ENCODE data around the gene NCOA7. TPM values are rescaled to one million over a fixed set of nuclear protein-coding genes. Genes with fewer than 3 reads are reported as not detected.
"Not testable (repeated sequence)": the region's sequence is repeated elsewhere in the genome, so short reads cannot be mapped to it uniquely, and the experiment has no call there.

The NCOA7 gene
- total and polyA plus RNA-seq, 8 donors: 1.2 to 131 (median 21.8) TPM

DNA sequence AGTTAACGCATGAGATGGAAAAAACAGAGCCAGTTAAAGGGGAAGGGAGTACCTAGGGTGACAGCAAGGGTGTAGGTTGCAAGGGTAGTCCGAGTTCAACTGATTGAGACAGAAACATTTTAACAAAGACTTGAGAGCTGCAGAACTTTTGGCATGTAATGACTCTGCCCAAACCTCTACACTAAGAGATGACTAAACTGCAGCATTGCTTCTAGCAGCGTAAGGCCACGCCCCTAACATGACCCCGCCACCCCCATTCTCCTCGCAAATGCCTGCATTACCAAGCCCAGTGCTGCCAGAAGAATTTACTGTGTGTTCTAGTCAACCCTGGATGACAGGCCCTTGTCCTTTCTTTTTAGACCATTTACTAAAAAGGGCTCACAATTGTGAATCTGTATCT, 159.5 kb downstream of the NCOA7 start:
- 83 to 92% (median 90%) methylated on average over 6 of the region's 6 CpGs for WGBS, 5 donors

DNA sequence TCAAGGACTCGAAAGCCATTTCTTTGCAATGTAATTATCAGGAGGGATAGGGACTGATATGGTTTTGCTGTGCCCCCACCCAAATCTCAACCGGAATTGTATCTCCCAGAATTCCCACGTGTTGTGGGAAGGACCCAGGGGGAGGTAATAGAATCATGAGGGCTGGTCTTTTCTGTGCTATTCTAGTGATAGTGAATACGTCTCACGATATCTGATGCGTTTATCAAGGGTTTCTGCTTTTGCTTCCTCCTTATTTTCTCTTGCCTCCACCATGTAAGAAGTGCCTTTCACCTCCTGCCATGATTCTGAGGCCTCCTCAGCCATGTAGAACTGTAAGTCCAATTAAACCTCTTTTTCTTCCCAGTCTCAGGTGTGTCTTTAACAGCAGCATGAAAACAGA, 160.0 kb downstream of the NCOA7 start:
- H3K27ac ChIP-seq; H3K9me3 ChIP-seq; intact Hi-C loops (cut with DNase I; ENCODE audit: low total_unique reads); H3K27me3 ChIP-seq; H3K36me3 ChIP-seq; H3K4me3 ChIP-seq; DNase-seq: not testable (repeated sequence)
- peaks cover under 1 to 24% (median 6%) of the 10 kb centered on the region in 4 donors for H3K4me1 ChIP-seq
- 88 to 93% (median 90%) methylated on average over 6 of the region's 6 CpGs for WGBS, 5 donors

More for the DNA sequence above, 159.5 kb downstream of the NCOA7 start:
- no peaks in the 10 kb centered on the region for H3K27me3 ChIP-seq
- DNase-seq: no peak
- peaks cover 5 to 27% (median 10%) of the 10 kb centered on the region in 4 donors for H3K4me1 ChIP-seq
- H3K9me3 ChIP-seq: no peaks in the 10 kb centered on the region
- no peak for TF ChIP-seq POLR2AphosphoS5 (IDR thresholded peaks at IDR 0.05)
- TF ChIP-seq EP300 (IDR thresholded peaks at IDR 0.05): no peak
- TF ChIP-seq POLR2A (IDR thresholded peaks at IDR 0.05): no peak
- TF ChIP-seq, protein P1, sequence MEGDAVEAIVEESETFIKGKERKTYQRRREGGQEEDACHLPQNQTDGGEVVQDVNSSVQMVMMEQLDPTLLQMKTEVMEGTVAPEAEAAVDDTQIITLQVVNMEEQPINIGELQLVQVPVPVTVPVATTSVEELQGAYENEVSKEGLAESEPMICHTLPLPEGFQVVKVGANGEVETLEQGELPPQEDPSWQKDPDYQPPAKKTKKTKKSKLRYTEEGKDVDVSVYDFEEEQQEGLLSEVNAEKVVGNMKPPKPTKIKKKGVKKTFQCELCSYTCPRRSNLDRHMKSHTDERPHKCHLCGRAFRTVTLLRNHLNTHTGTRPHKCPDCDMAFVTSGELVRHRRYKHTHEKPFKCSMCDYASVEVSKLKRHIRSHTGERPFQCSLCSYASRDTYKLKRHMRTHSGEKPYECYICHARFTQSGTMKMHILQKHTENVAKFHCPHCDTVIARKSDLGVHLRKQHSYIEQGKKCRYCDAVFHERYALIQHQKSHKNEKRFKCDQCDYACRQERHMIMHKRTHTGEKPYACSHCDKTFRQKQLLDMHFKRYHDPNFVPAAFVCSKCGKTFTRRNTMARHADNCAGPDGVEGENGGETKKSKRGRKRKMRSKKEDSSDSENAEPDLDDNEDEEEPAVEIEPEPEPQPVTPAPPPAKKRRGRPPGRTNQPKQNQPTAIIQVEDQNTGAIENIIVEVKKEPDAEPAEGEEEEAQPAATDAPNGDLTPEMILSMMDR (IDR thresholded peaks at IDR 0.05): no peak
- no peak overlapping the region for H3K4me3 ChIP-seq
- no peak overlapping the region for H3K27ac ChIP-seq
- intact Hi-C loops (cut with DNase I; ENCODE audit: low total_unique reads): no loop called here
- no peaks in the 10 kb centered on the region for H3K36me3 ChIP-seq

DNA sequence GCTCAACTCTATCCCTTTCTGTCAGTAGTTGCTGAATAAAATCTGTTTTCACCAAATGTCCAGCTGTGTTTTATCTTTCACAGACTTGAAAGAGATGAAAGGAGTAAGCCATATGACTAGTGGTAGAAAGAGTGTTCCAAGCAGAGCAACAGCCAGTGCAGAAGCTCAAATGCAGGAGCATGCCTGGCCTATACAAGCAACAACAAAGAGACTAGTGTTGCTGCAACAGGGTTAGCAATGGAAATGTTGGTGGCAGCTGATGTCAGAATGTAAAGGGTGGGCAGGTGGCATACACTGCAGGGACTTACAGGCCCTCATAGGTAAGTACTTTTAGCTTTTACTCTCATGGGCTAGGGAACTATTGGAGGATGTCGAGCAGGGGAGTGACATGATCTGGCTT, 160.6 kb downstream of the NCOA7 start:
- H3K9me3 ChIP-seq: no peaks in the 10 kb centered on the region
- peaks cover 0 to 24% (median 4%) of the 10 kb centered on the region in 4 donors for H3K4me1 ChIP-seq
- 88 to 100% (median 96%) methylated on average over 1 of the region's 1 CpG for WGBS, 5 donors
- DNase-seq: no peak
- intact Hi-C loops (cut with DNase I; ENCODE audit: low total_unique reads): no loop called here
- H3K27ac ChIP-seq: no peak overlapping the region
- no peak overlapping the region for H3K4me3 ChIP-seq
- H3K27me3 ChIP-seq: no peaks in the 10 kb centered on the region
- TF ChIP-seq EP300 (IDR thresholded peaks at IDR 0.05) (no peak), POLR2A (IDR thresholded peaks at IDR 0.05) (no peak), POLR2AphosphoS5 (IDR thresholded peaks at IDR 0.05) (no peak)
- TF ChIP-seq, protein P1 (IDR thresholded peaks at IDR 0.05): no peak
- no peaks in the 10 kb centered on the region for H3K36me3 ChIP-seq

DNA sequence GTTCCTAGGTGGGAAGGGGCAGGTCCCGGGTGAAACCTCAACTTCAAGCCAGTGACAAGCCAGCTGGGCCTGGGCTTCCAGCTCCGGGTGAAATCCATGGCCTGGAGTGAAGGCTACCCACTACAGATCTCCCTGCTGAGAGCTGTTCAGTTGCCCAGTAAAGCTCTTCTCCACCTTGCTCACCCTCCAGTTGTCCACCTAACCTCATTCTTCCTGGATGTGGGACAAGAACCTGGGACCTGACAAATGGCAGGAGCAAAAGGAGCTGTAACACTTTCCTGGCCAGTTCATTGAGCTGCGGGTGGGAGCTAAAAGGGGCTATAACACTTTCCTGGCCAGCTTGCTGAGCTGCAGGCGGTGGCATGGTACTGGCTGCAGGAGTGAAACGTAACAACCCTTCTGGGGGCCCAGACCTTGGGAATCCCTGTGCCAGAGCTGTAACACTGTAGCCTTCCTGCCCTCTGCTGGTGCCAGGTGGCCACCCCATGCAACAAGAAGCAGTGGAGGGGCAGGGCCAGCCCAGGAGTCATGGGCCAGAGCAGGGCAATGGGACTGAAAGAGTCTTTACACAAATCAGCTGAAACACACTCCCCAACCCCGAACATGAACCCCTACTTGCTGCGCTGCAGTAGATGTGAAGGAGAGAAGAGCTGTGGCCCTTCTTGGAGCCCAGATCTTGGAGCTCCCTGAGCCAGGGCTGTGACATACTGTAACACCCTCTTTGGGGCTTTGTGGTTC, 162.2 kb downstream of the NCOA7 start:
- TF ChIP-seq POLR2AphosphoS5 (IDR thresholded peaks at IDR 0.05): no peak
- TF ChIP-seq, protein P1 (IDR thresholded peaks at IDR 0.05): peak in 1 of 7 experiments; percentile 7
- no peak overlapping the region for H3K27ac ChIP-seq
- peaks cover 4 to 16% (median 9%) of the 10 kb centered on the region in 4 donors for H3K4me1 ChIP-seq
- no peaks in the 10 kb centered on the region for H3K9me3 ChIP-seq
- 85 to 94% (median 91%) methylated on average over 7 of the region's 7 CpGs for WGBS, 5 donors
- H3K27me3 ChIP-seq: no peaks in the 10 kb centered on the region
- H3K36me3 ChIP-seq: no peaks in the 10 kb centered on the region
- peak in 1 of 2 donors; percentile 35 for DNase-seq
- H3K4me3 ChIP-seq: no peak overlapping the region
- intact Hi-C loops (cut with DNase I; ENCODE audit: low total_unique reads): no loop called here

DNA sequence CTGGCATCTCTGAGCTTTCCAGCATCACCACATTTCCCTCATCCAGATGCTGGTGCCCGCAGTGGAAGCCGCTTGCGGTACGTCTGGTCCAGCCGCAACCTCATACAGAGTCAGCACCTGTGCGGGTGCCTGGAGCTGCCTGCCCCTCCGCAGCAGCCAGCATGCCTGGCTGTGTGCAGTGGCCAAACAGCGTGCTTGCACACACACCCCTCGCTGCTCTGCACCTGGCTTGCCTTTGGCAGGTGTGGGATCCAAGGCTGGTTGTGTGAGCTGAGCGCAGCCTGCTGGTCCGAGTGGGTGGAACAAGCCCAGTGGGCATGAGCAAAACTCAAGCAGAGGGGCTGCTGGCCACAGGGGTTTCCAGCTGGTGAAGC, 162.7 kb downstream of the NCOA7 start:
- H3K4me3 ChIP-seq: no peak overlapping the region
- peaks cover 9 to 19% (median 14%) of the 10 kb centered on the region in 4 donors for H3K4me1 ChIP-seq
- DNase-seq: peak; percentile 78 to 79
- peak in 1 of 3 donors; percentile 43 for TF ChIP-seq POLR2AphosphoS5 (IDR thresholded peaks at IDR 0.05)
- TF ChIP-seq EP300 (IDR thresholded peaks at IDR 0.05): no peak
- TF ChIP-seq, protein P1 (IDR thresholded peaks at IDR 0.05): peak in 4 of 7 experiments; percentile 21 to 74 (median 54)
- H3K9me3 ChIP-seq: no peaks in the 10 kb centered on the region
- WGBS, 5 donors: 55 to 63% (median 58%) methylated on average over 8 to 11 of the region's 11 CpGs
- no peak overlapping the region for H3K27ac ChIP-seq
- H3K36me3 ChIP-seq: no peaks in the 10 kb centered on the region
- no peaks in the 10 kb centered on the region for H3K27me3 ChIP-seq
- intact Hi-C loops (cut with DNase I; ENCODE audit: low total_unique reads): no loop called here

Measured in stomach (tissue), 9 donors.